ENCODE data around the gene PLEKHG4. TPM values are rescaled to one million over a fixed set of nuclear protein-coding genes. Genes with fewer than 3 reads are reported as not detected.

Gene PLEKHG4
- total RNA-seq, 1 donor from 2014 or later = 9.5 TPM

DNA sequence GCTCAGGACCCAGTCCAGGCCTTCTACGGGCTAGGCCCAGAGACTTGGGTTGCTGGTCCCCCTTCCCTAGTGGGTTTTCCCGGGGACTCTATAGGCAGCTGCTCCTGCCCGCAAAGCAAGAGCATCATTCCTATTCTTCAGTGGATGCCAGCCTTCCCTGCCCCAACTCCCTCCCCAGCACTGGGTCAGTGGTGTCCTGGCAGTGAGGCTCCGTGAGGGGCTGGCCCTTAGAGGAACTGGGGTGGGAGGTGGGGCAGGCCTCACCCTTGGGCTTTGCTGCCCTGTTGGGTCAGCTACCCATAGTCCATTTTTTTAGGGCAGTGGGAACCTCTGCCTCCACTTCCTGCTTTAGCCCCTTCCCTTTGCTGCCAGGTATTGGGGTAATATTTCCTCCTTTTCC lies 7.9 kb upstream of the PLEKHG4 start:
- H3K4me1 Mint-ChIP-seq (ENCODE audit: unreplicated experiment) = no peaks in the 10 kb centered on the region
- TF ChIP-seq, protein P1, sequence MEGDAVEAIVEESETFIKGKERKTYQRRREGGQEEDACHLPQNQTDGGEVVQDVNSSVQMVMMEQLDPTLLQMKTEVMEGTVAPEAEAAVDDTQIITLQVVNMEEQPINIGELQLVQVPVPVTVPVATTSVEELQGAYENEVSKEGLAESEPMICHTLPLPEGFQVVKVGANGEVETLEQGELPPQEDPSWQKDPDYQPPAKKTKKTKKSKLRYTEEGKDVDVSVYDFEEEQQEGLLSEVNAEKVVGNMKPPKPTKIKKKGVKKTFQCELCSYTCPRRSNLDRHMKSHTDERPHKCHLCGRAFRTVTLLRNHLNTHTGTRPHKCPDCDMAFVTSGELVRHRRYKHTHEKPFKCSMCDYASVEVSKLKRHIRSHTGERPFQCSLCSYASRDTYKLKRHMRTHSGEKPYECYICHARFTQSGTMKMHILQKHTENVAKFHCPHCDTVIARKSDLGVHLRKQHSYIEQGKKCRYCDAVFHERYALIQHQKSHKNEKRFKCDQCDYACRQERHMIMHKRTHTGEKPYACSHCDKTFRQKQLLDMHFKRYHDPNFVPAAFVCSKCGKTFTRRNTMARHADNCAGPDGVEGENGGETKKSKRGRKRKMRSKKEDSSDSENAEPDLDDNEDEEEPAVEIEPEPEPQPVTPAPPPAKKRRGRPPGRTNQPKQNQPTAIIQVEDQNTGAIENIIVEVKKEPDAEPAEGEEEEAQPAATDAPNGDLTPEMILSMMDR (IDR thresholded peaks at IDR 0.05; ENCODE audit: unreplicated experiment) = no peak
- DNase-seq (ENCODE audit: low spot score) = no peak
- no peaks in the 10 kb centered on the region for H3K27me3 Mint-ChIP-seq (ENCODE audit: unreplicated experiment)
- H3K4me3 Mint-ChIP-seq (ENCODE audit: unreplicated experiment) = no peak overlapping the region
- no peak overlapping the region for H3K27ac Mint-ChIP-seq (ENCODE audit: unreplicated experiment)
- H3K9me3 Mint-ChIP-seq (ENCODE audit: unreplicated experiment) = no peaks in the 10 kb centered on the region
- H3K36me3 Mint-ChIP-seq (ENCODE audit: low read depth, unreplicated experiment) = peaks cover 2% of the 10 kb centered on the region

DNA sequence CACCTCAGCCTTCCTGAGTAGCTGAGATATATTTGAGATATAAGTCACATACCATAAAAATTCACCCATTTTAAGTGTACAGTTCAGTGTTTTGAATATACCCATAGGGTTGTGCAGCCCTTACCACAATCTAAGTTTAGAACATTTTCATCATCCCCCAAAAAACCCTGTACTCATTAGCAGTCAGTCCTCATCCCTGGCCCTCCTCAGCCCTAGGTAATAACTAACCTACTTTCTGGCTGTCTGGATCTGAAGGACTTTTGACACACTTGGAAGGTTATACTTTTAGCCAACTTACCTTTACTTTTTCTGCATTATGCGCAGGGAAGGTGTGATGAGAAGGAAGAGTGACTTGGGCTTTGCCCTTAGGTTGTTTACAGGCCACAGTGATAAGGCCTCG lies 4.0 kb upstream of the PLEKHG4 start:
- Mint-ChIP-seq H3K27ac (ENCODE audit: unreplicated experiment) (no peak overlapping the region), H3K4me1 (ENCODE audit: unreplicated experiment) (no peaks in the 10 kb centered on the region), H3K4me3 (ENCODE audit: unreplicated experiment) (no peak overlapping the region), H3K27me3 (ENCODE audit: unreplicated experiment) (no peaks in the 10 kb centered on the region), H3K36me3 (ENCODE audit: low read depth, unreplicated experiment) (peaks cover 4% of the 10 kb centered on the region), H3K9me3 (ENCODE audit: unreplicated experiment) (no peaks in the 10 kb centered on the region)
- no peak for DNase-seq (ENCODE audit: low spot score)
- TF ChIP-seq, protein P1 (IDR thresholded peaks at IDR 0.05; ENCODE audit: unreplicated experiment) = no peak

DNA sequence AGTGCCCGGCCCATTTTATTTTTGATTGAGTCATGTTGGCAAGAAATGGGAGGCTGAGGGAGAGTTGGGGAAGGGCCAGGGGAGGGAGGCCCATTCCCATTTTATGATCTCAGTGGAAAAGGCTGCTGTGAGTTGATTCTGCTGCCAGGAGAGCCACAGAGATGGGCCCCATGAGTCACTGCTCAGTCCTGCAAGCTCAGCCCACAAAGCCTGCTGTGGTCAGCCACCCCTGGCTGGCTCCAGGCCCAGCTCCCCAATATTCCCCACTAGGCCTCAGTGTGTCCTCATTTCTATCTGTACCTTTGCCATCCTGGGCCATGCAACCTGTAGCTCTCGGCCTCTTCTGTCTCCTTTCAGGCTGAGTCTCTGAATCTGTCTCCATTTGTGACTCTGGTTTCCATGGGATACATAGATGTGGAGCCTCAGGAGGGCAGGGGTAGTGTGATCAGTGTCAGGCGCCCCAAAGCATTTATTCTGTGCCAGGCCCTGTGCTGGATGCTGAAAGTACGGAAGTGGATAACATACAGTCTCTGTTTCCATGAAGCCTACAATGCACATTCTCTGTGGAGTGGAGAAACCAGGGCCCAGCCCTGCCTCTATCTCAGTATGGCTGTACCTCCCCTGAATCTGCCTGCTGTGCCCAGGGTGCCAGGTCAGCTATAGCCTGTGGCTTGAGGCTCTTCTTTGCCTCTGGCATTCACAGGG lies 1.9 kb upstream of the PLEKHG4 start:
- DNase-seq (ENCODE audit: low spot score) = no peak
- TF ChIP-seq, protein P1 (IDR thresholded peaks at IDR 0.05; ENCODE audit: unreplicated experiment) = no peak
- no peak overlapping the region for H3K4me3 Mint-ChIP-seq (ENCODE audit: unreplicated experiment)
- H3K27me3 Mint-ChIP-seq (ENCODE audit: unreplicated experiment) = no peaks in the 10 kb centered on the region
- no peak overlapping the region for H3K27ac Mint-ChIP-seq (ENCODE audit: unreplicated experiment)
- no peaks in the 10 kb centered on the region for H3K4me1 Mint-ChIP-seq (ENCODE audit: unreplicated experiment)
- peaks cover 4% of the 10 kb centered on the region for H3K36me3 Mint-ChIP-seq (ENCODE audit: low read depth, unreplicated experiment)
- no peaks in the 10 kb centered on the region for H3K9me3 Mint-ChIP-seq (ENCODE audit: unreplicated experiment)

DNA sequence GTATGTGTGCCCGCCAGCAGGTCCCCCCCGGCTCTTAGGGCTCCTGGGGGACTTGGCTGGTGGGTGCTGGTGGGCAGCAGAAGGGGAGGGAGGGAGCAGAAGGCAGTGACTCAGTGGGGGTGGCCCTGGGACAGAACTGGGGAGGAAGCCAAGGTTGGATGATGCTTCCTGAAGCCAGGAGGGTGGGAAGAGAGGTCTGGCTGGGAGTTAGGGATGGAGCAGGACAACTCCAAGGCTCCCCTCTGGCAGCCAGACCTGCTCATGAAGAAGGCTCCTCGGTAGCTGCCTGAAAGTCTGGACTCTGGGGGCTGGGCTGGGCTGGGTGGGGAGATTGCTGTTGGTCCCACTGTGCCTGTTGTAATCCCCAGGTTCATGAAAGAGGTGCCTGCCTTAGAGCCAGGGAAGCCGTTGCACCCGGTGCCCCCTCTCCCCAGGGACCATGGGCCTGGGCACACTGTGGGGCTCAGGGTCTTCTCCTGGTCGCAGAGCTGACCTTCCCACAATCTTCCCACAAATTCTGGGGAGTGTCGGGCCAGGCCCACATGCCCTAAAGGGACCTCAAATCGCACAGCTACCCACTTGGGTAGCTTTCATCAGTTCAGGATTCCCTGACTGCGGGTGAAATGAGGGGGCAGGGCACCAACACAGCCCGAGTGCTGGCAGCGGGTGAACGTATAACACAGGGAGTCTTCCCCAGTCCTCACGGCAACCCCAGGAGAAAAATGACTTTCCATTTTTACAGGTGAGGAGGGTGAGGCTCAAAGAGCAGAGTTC lies 1.1 kb upstream of the PLEKHG4 start:
- Mint-ChIP-seq H3K27me3 (ENCODE audit: unreplicated experiment) (no peaks in the 10 kb centered on the region), H3K27ac (ENCODE audit: unreplicated experiment) (no peak overlapping the region), H3K36me3 (ENCODE audit: low read depth, unreplicated experiment) (peaks cover 11% of the 10 kb centered on the region), H3K4me3 (ENCODE audit: unreplicated experiment) (peak overlapping the region; percentile 67), H3K4me1 (ENCODE audit: unreplicated experiment) (peaks cover 3% of the 10 kb centered on the region), H3K9me3 (ENCODE audit: unreplicated experiment) (no peaks in the 10 kb centered on the region)
- TF ChIP-seq, protein P1 (IDR thresholded peaks at IDR 0.05; ENCODE audit: unreplicated experiment) = no peak
- DNase-seq (ENCODE audit: low spot score) = no peak

DNA sequence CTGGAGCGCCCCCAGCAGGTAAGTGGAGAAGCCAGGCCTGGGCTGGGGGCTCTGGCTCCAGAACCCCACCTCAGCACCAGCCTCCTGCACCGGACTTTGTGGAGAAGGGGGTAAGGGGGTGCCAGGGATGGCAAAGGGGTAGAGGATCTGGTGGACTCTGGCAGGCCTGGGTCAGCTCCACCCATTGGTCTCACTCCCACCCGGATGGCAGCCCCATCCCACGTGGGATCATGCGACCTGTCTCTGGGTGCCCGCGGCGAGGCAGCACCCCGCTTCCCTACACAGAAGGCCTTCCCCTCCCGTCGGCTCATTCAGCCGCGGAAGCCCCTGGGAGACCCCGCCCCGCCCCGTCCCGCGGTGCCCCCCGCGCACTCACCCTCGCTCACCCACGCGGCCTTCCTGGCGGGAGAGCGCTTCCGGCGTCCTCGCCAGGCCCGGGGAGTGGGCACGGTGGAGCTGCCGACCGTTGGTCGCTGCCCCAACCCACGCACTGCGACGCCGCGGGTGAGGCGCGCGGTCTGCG lies 498 bp upstream of the PLEKHG4 start:
- Mint-ChIP-seq H3K27me3 (ENCODE audit: unreplicated experiment) (peaks cover 6% of the 10 kb centered on the region), H3K9me3 (ENCODE audit: unreplicated experiment) (no peaks in the 10 kb centered on the region), H3K27ac (ENCODE audit: unreplicated experiment) (no peak overlapping the region), H3K4me1 (ENCODE audit: unreplicated experiment) (peaks cover 7% of the 10 kb centered on the region), H3K36me3 (ENCODE audit: low read depth, unreplicated experiment) (peaks cover 17% of the 10 kb centered on the region), H3K4me3 (ENCODE audit: unreplicated experiment) (peak overlapping the region; percentile 67)
- TF ChIP-seq, protein P1 (IDR thresholded peaks at IDR 0.05; ENCODE audit: unreplicated experiment) = no peak
- DNase-seq (ENCODE audit: low spot score) = no peak

Data from endothelial cell (in vitro differentiated cells).